Breast epithelium (tissue), 4 donors: ENCODE measurements around the gene SRGN. TPM values are rescaled to one million over a fixed set of nuclear protein-coding genes. Genes with fewer than 3 reads are reported as not detected.
A peak's percentile ranks its signal among the peaks of the same experiment; 100 is the strongest.

Experiments used
- DNase-seq, 2 donors: peaks; one replicate each; pipeline ENCODE4 v3.0.0-alpha.2; 2019; ENCODE audit warnings: low spot score in 2 of 2
- H3K27ac ChIP-seq, 2 donors: fragments of 200-600 bp; sonication (generic) in 1 of 2; one replicate each; pipeline ENCODE4 v1.5.1; 2016 to 2019; ENCODE audit warnings: mild to moderate bottlenecking in 1 of 2
- H3K27me3 ChIP-seq, 2 donors: fragments of 200-600 bp; sonication (generic) in 1 of 2; one replicate each; pipeline versions ENCODE4 v1.5.1 to v1.6.0; 2017 to 2019; ENCODE audit warnings: control low read depth in 1 of 2, mild to moderate bottlenecking in 1 of 2
- H3K36me3 ChIP-seq: fragments of 200-600 bp; one replicate; pipeline ENCODE4 v1.5.1; 2019
- H3K4me1 ChIP-seq, 2 donors: fragments of 200-600 bp; sonication (generic); one replicate each; pipeline ENCODE4 v1.5.1; 2016 to 2019; ENCODE audit warnings: control low read depth in 1 of 2
- H3K4me3 ChIP-seq, 3 donors: fragments of 200-600 bp; sonication (generic); 1 replicate in 2 of 3; 2 replicates in 1 of 3; pipeline ENCODE4 v1.5.1; 2016 to 2019; ENCODE audit warnings: mild to moderate bottlenecking in 3 of 3, moderate library complexity in 2 of 3
- H3K9me3 ChIP-seq, 2 donors: fragments of 200-600 bp; sonication (generic) in 1 of 2; one replicate each; pipeline ENCODE4 v1.5.1; 2016 to 2019; ENCODE audit warnings: control low read depth in 1 of 2
- CTCF ChIP-seq, 3 donors: fragments of 450-650 bp; IDR thresholded peaks; one replicate each; pipeline ENCODE4 v1.5.1; 2016 to 2017; ENCODE audit warnings: antibody characterized with exemption in 3 of 3, mild to moderate bottlenecking in 3 of 3, moderate library complexity in 3 of 3
- POLR2A ChIP-seq: fragments of 450-650 bp; IDR thresholded peaks from one replicate; pipeline ENCODE4 v1.6.1; 2016; ENCODE audit warnings: antibody characterized with exemption, mild to moderate bottlenecking, moderate library complexity
- POLR2AphosphoS5 ChIP-seq, 3 donors: sonication (generic); formaldehyde crosslinking; IDR thresholded peaks; one replicate each; pipeline ENCODE4 v1.6.1; 2017; ENCODE audit warnings: antibody characterized with exemption in 3 of 3
- intact Hi-C: fragments of 100-400 bp; cut with DNase I; formaldehyde crosslinking; loops from one replicate; pipeline ENCODE4 v1.15.1; 2023; ENCODE audit warnings: low total_unique reads
- total RNA-seq, 3 donors: library from RNA; depleted of rRNA; stranded (reverse); fragments of >200 nt; gene quantifications; one replicate each; pipeline ENCODE4 v1.1.0, GENCODE V29; 2016

The SRGN gene
- total RNA-seq, 3 donors from 2014 or later: 97.2 to 208 (median 114) TPM

DNA sequence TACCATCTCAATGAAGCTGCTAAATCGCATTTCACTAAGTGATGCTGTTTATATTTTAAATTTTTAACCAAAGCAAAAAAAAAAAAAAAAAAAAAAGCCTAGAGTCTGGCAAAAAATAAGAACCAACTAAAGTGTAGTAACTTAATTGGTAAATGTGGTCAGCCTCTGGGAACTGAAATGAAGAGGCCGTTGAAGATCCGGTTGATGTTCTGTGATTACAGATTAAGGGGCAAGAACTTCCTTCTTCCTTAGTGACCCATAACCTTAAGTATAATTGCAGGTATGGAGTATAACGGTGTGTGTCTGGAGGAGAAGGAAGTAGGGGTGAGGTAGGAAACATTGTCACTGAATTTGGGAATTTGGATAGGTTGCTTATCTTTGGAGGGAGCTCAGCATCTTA lies 7.7 kb upstream of the SRGN start:
- no peaks in the 10 kb centered on the region for H3K36me3 ChIP-seq
- H3K4me1 ChIP-seq: no peaks in the 10 kb centered on the region
- TF ChIP-seq CTCF (IDR thresholded peaks at IDR 0.05): no peak
- TF ChIP-seq POLR2AphosphoS5 (IDR thresholded peaks at IDR 0.05): no peak
- TF ChIP-seq POLR2A: no peak
- H3K27ac ChIP-seq: no peak overlapping the region
- H3K9me3 ChIP-seq: no peaks in the 10 kb centered on the region
- no peak overlapping the region for H3K4me3 ChIP-seq
- intact Hi-C loops: no loop called here
- no peak for DNase-seq
- H3K27me3 ChIP-seq: no peaks in the 10 kb centered on the region

- DNase-seq: no peak
- Histone ChIP-seq H3K9me3 (no peaks in the 10 kb centered on the region), H3K4me3 (peak overlapping the region in 2 of 3 donors; percentile 24), H3K36me3 (no peaks in the 10 kb centered on the region), H3K27me3 (no peaks in the 10 kb centered on the region), H3K27ac (peak overlapping the region; percentile 5 to 45), H3K4me1 (no peaks in the 10 kb centered on the region)
- TF ChIP-seq POLR2AphosphoS5 (IDR thresholded peaks at IDR 0.05) (no peak), POLR2A (no peak), CTCF (IDR thresholded peaks at IDR 0.05) (no peak)
- intact Hi-C loops: no loop called here
Observed at GRCh38 chr10:69086001-69086509, 1.8 kb upstream of the SRGN start.

DNA sequence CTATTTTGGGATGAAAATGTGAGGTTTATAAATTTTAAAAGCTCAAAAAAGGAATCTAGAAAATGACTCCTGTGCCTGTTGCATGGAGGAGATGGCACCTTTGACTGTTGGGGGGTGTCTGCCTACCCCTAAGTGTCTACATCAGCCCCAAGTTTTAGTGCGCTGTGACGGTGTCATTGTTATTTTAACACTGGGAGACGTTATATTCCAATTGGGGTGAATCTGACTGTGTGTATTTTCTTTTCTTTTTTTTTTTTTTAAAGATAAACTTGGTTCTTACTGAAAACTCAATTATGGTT lies 517 bp downstream of the SRGN start:
- TF ChIP-seq CTCF (IDR thresholded peaks at IDR 0.05) (no peak), POLR2A (no peak), POLR2AphosphoS5 (IDR thresholded peaks at IDR 0.05) (no peak)
- Histone ChIP-seq H3K27me3 (no peaks in the 10 kb centered on the region), H3K4me3 (peak overlapping the region; percentile 44 to 51 (median 46)), H3K4me1 (no peaks in the 10 kb centered on the region), H3K36me3 (no peaks in the 10 kb centered on the region), H3K27ac (peak overlapping the region; percentile 76 to 80), H3K9me3 (no peaks in the 10 kb centered on the region)
- intact Hi-C loops: no loop called here
- no peak for DNase-seq

- intact Hi-C loops: no loop called here
- no peaks in the 10 kb centered on the region for H3K27me3 ChIP-seq
- no peaks in the 10 kb centered on the region for H3K4me1 ChIP-seq
- TF ChIP-seq POLR2A (no peak), CTCF (IDR thresholded peaks at IDR 0.05) (no peak), POLR2AphosphoS5 (IDR thresholded peaks at IDR 0.05) (no peak)
- H3K27ac ChIP-seq: peak overlapping the region; percentile 49 to 76
- peak overlapping the region; percentile 44 to 51 (median 46) for H3K4me3 ChIP-seq
- DNase-seq: no peak
- H3K9me3 ChIP-seq: no peaks in the 10 kb centered on the region
- no peaks in the 10 kb centered on the region for H3K36me3 ChIP-seq
Observed at GRCh38 chr10:69088801-69089501, 1.0 kb downstream of the SRGN start.

DNA sequence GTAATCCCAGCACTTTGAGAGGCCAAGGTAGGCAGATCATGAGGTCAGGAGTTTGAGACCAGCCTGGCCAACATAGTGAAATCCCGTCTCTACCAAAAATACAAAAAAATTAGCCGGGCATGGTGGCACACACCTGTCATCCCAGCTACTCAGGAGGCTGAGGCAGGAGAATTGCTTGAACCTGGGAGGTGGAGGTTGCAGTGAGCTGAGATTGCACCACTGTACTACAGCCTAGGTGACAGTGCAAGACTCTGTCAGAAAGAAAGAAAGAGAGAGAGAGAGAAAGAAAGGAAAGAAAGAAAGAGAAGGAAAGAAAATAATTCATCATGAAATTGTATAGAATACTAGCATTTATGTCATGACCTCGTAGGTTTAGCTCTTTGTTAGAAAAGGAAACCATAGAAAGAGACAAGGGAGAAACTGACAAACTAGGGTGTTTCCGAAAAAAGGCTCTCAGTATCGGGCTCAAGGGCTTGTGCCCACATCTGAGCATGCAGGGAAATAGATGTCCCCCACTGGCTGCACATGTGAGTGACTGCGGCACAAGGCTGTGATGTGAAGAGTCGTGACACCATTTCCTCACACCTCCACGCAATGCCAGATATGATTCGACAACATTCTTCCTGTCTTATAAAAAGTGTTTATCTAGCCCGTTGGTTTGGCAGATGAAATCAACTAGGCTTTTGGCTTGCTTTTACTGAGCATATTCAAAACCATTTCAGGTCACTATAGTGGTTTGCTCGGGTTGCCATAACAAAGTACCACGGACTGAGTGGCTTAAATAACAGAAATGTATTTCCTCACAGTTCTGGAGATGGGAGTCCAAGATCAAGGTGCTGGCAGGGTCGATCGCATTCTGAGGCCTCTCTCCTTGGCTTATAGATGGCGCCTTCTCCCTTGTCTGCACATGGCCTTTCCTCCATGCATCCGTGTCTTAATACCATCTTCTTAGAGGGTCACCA lies 2.0 kb downstream of the SRGN start:
- H3K27me3 ChIP-seq: no peaks in the 10 kb centered on the region
- peak overlapping the region; percentile 44 to 51 (median 46) for H3K4me3 ChIP-seq
- no peaks in the 10 kb centered on the region for H3K4me1 ChIP-seq

More for the DNA sequence above, 2.0 kb downstream of the SRGN start:
- intact Hi-C loops: no loop called here
- TF ChIP-seq POLR2AphosphoS5 (IDR thresholded peaks at IDR 0.05): no peak
- peak overlapping the region; percentile 26 to 57 for H3K27ac ChIP-seq
- H3K36me3 ChIP-seq: no peaks in the 10 kb centered on the region
- DNase-seq: peak in 1 of 2 donors; percentile 20
- H3K9me3 ChIP-seq: no peaks in the 10 kb centered on the region
